Bronchial epithelial cell (primary cell): ENCODE data around the gene CSNK1A1. TPM values are rescaled to one million over a fixed set of nuclear protein-coding genes. Genes with fewer than 3 reads are reported as not detected.
"Not testable (repeated sequence)": the region's sequence is repeated elsewhere in the genome, so short reads cannot be mapped to it uniquely, and the experiment has no call there.

Experiments
- DNase-seq: peaks from one replicate; pipeline ENCODE4 v3.0.0-alpha.2; 2010; ENCODE audit warnings: low read depth
- FAIRE-seq: peaks from 2 replicates; lab custom pipeline; 2011; peaks lifted over from hg19 to GRCh38; lab: Jason Lieb, UNC
- H3K27me3 ChIP-seq: 2 replicates; pipeline ENCODE4 v1.5.1; 2011; ENCODE audit warnings: low read length; ENCODE audit not compliant: control insufficient read depth, insufficient read depth
- H3K36me3 ChIP-seq: 2 replicates; pipeline ENCODE4 v1.5.1; 2011; ENCODE audit warnings: low read length; ENCODE audit not compliant: control insufficient read depth, insufficient read depth
- H3K4me3 ChIP-seq: 2 replicates; pipeline ENCODE4 v1.5.1; 2011; ENCODE audit warnings: mild to moderate bottlenecking, low read depth, low read length, control low read depth
- CTCF ChIP-seq: IDR thresholded peaks from 2 replicates; pipeline ENCODE4 v1.5.1; 2011; ENCODE audit warnings: mild to moderate bottlenecking, moderate library complexity, low read length, control low read depth, inconsistent platforms; ENCODE audit not compliant: insufficient read depth, severe bottlenecking
- total RNA-seq: library from RNA; depleted of rRNA; stranded (reverse); fragments of >200 nt; gene quantifications from 2 replicates; pipeline ENCODE4 v1.2.1, GENCODE V29; 2014

Gene CSNK1A1
- total RNA-seq, 1 donor from 2014 or later = 518 TPM

- Histone ChIP-seq H3K4me3 (no peak overlapping the region), H3K36me3 (no peaks in the 10 kb centered on the region), H3K27me3 (no peaks in the 10 kb centered on the region)
- FAIRE-seq (no peak), DNase-seq (no peak)
- TF ChIP-seq CTCF = no peak
Measured at GRCh38 chr5:149464796-149465489, 86.3 kb downstream of the CSNK1A1 start.

- FAIRE-seq, H3K27me3 ChIP-seq, H3K36me3 ChIP-seq, H3K4me3 ChIP-seq, DNase-seq: not testable (repeated sequence)
Measured at GRCh38 chr5:149461907-149462306, 89.3 kb downstream of the CSNK1A1 start.

GRCh38 chr5:149459891-149460290 is 91.3 kb downstream of the CSNK1A1 start:
- no peak for DNase-seq
- FAIRE-seq = no peak
- Histone ChIP-seq H3K27me3 (no peaks in the 10 kb centered on the region), H3K36me3 (no peaks in the 10 kb centered on the region), H3K4me3 (no peak overlapping the region)
- TF ChIP-seq CTCF = no peak

GRCh38 chr5:149457393-149457763 is 93.9 kb downstream of the CSNK1A1 start:
- H3K36me3 ChIP-seq = no peaks in the 10 kb centered on the region
- no peak overlapping the region for H3K4me3 ChIP-seq

GRCh38 chr5:149456597-149457392 is 94.4 kb downstream of the CSNK1A1 start:
- no peak for TF ChIP-seq CTCF
- FAIRE-seq = no peak

More at GRCh38 chr5:149457393-149457763, 93.9 kb downstream of the CSNK1A1 start:
- DNase-seq = no peak
- FAIRE-seq = no peak
- H3K27me3 ChIP-seq = no peaks in the 10 kb centered on the region
- TF ChIP-seq CTCF = no peak

GRCh38 chr5:149455889-149456409 is 95.3 kb downstream of the CSNK1A1 start:
- Histone ChIP-seq H3K4me3 (no peak overlapping the region), H3K27me3 (no peaks in the 10 kb centered on the region), H3K36me3 (no peaks in the 10 kb centered on the region)
- FAIRE-seq = no peak
- peak; percentile 50 for DNase-seq
- no peak for TF ChIP-seq CTCF

More at GRCh38 chr5:149456597-149457392, 94.4 kb downstream of the CSNK1A1 start:
- DNase-seq = no peak
- no peaks in the 10 kb centered on the region for H3K27me3 ChIP-seq
- H3K4me3 ChIP-seq = no peak overlapping the region
- no peaks in the 10 kb centered on the region for H3K36me3 ChIP-seq
